GM23248 (cell line): ENCODE measurements around the gene PDLIM5.

Source experiments
- EZH2 ChIP-seq: fragments of 200-600 bp; sonication (generic); IDR thresholded peaks from 2 replicates; pipeline ENCODE4 v1.6.1; 2018; ENCODE audit warnings: antibody characterized with exemption, mild to moderate bottlenecking; ENCODE audit not compliant: insufficient read depth, poor library complexity, severe bottlenecking
- EZH2phosphoT487 ChIP-seq: fragments of 200-600 bp; sonication (generic); IDR thresholded peaks from 2 replicates; pipeline ENCODE4 v1.6.1; 2018; ENCODE audit warnings: antibody characterized with exemption, moderate library complexity, mild to moderate bottlenecking, low read depth; ENCODE audit not compliant: insufficient read depth

GRCh38 chr4:94649381-94650133 is 197.8 kb downstream of the PDLIM5 start:
- TF ChIP-seq EZH2 (no peak), EZH2phosphoT487 (no peak)
